ENCODE data around the gene TUBGCP6. TPM values are rescaled to one million over a fixed set of nuclear protein-coding genes. Genes with fewer than 3 reads are reported as not detected.

The TUBGCP6 gene
- total RNA-seq, 2 donors from 2014 or later, result 52.3 to 80.1 TPM

GRCh38 chr22:50252082-50253045, 7.5 kb upstream of the TUBGCP6 start:
- Histone ChIP-seq H3K27ac (peak overlapping the region; percentile 47 to 53), H3K27me3 (replicated peaks; ENCODE audit: insufficient read depth) (no peaks in the 10 kb centered on the region), H3K4me1 (ENCODE audit: control insufficient read depth in 1 of 2, low read depth in 2 of 2) (peaks cover 13 to 31% of the 10 kb centered on the region in 2 donors), H3K9me3 (no peaks in the 10 kb centered on the region), H3K4me3 (peak overlapping the region; percentile 82), H3K36me3 (no peaks in the 10 kb centered on the region)
- TF ChIP-seq CTCF (IDR thresholded peaks at IDR 0.05), result peak; percentile 64
- ATAC-seq (ENCODE audit: insufficient number of reproducible peaks, low FRiP score, low read depth), result no peak
- DNase-seq (ENCODE audit: low spot score), result no peak

GRCh38 chr22:50251477-50252081, 6.8 kb upstream of the TUBGCP6 start:
- H3K4me1 ChIP-seq (ENCODE audit: control insufficient read depth in 1 of 2, low read depth in 2 of 2), result peaks cover 13 to 31% of the 10 kb centered on the region in 2 donors
- H3K27me3 ChIP-seq (replicated peaks; ENCODE audit: insufficient read depth), result no peaks in the 10 kb centered on the region
- no peaks in the 10 kb centered on the region for H3K9me3 ChIP-seq
- DNase-seq (ENCODE audit: low spot score) (no peak), ATAC-seq (ENCODE audit: insufficient number of reproducible peaks, low FRiP score, low read depth) (peak; percentile 16)
- H3K4me3 ChIP-seq, result peak overlapping the region; percentile 82
- H3K36me3 ChIP-seq, result no peaks in the 10 kb centered on the region
- peak overlapping the region; percentile 47 to 53 for H3K27ac ChIP-seq
- TF ChIP-seq CTCF (IDR thresholded peaks at IDR 0.05), result no peak

GRCh38 chr22:50250555-50251476, 6.0 kb upstream of the TUBGCP6 start, which contains the start of gene HDAC10:
HDAC10 (minus strand) TSS chr22:50251265; CDS start chr22:50251032, 233 bp downstream.
- Histone ChIP-seq H3K27me3 (replicated peaks; ENCODE audit: insufficient read depth) (no peaks in the 10 kb centered on the region), H3K27ac (peak within 1 kb of the TSS; percentile 53 to 56), H3K4me3 (peak within 1 kb of the TSS; percentile 82), H3K36me3 (no peaks in the 10 kb centered on the region), H3K9me3 (no peaks in the 10 kb centered on the region), H3K4me1 (ENCODE audit: control insufficient read depth in 1 of 2, low read depth in 2 of 2) (peaks cover 16 to 37% of the 10 kb centered on the region in 2 donors)
- DNase-seq (ENCODE audit: low spot score), result no peak
- no peak for TF ChIP-seq CTCF (IDR thresholded peaks at IDR 0.05)
- ATAC-seq (ENCODE audit: insufficient number of reproducible peaks, low FRiP score, low read depth), result peak; percentile 39

- H3K27me3 ChIP-seq (replicated peaks; ENCODE audit: insufficient read depth), result no peaks in the 10 kb centered on the region
- no peak for TF ChIP-seq CTCF (IDR thresholded peaks at IDR 0.05)
- no peak for ATAC-seq (ENCODE audit: insufficient number of reproducible peaks, low FRiP score, low read depth)
- DNase-seq (ENCODE audit: low spot score), result no peak
- peaks cover 21 to 42% of the 10 kb centered on the region in 2 donors for H3K4me1 ChIP-seq (ENCODE audit: control insufficient read depth in 1 of 2, low read depth in 2 of 2)
- H3K9me3 ChIP-seq, result no peaks in the 10 kb centered on the region
- H3K27ac ChIP-seq, result no peak overlapping the region
- H3K4me3 ChIP-seq, result peak overlapping the region; percentile 82
- H3K36me3 ChIP-seq, result no peaks in the 10 kb centered on the region
Measured at GRCh38 chr22:50250249-50250554, 5.4 kb upstream of the TUBGCP6 start.

All from thoracic aorta (tissue), 2 donors.